NB4 (cell line): ENCODE data around the gene GABRB1.

ENCODE experiments used
- CTCF ChIP-seq: IDR thresholded peaks from one replicate; pipeline ENCODE4 v1.5.1; 2012; ENCODE audit warnings: low read depth, low read length
- POLR2A ChIP-seq: IDR thresholded peaks from 2 replicates; pipeline ENCODE4 v1.6.1; 2011; ENCODE audit warnings: mild to moderate bottlenecking; ENCODE audit not compliant: insufficient read length; ENCODE audit errors: extremely low read depth

GRCh38 chr4:47053485-47053884 is 22.1 kb downstream of the GABRB1 start:
- TF ChIP-seq POLR2A = no peak
- TF ChIP-seq CTCF = no peak
